ENCODE results near the gene HSD17B11.

DNA sequence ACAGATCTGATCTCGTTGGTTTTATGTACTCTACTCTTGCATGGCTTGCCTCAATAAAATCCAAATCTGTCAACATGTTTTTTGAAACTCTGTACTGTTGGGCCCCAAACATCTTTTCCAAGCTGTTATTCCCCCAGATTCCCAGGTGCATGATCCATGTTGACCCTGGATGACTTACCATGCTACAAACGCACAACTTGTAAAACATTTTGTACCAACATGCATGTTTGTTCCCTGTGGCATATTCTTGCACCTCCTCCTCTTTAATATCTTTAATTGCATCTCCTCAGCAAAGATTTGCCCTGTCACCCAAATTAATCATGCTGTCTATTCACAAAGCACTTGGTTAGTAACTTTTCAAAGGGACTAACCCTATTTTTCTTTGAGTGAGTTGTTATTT, 92.6 kb downstream of the HSD17B11 start:
- TF ChIP-seq, protein P1, sequence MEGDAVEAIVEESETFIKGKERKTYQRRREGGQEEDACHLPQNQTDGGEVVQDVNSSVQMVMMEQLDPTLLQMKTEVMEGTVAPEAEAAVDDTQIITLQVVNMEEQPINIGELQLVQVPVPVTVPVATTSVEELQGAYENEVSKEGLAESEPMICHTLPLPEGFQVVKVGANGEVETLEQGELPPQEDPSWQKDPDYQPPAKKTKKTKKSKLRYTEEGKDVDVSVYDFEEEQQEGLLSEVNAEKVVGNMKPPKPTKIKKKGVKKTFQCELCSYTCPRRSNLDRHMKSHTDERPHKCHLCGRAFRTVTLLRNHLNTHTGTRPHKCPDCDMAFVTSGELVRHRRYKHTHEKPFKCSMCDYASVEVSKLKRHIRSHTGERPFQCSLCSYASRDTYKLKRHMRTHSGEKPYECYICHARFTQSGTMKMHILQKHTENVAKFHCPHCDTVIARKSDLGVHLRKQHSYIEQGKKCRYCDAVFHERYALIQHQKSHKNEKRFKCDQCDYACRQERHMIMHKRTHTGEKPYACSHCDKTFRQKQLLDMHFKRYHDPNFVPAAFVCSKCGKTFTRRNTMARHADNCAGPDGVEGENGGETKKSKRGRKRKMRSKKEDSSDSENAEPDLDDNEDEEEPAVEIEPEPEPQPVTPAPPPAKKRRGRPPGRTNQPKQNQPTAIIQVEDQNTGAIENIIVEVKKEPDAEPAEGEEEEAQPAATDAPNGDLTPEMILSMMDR (IDR thresholded peaks at IDR 0.05) = no peak
- TF ChIP-seq POLR2A (IDR thresholded peaks at IDR 0.05) (no peak), POLR2AphosphoS5 (IDR thresholded peaks at IDR 0.05; ENCODE audit: insufficient read depth in 1 of 2, low read depth in 1 of 2) (peak in 1 of 2 donors; percentile 71)
